ENCODE measurements around the gene TNFAIP8L2. TPM values are rescaled to one million over a fixed set of nuclear protein-coding genes. Genes with fewer than 3 reads are reported as not detected.

Gene TNFAIP8L2
- total RNA-seq, 1 donor from 2014 or later: 4.2 TPM

GRCh38 chr1:151159373-151159772 lies 2.9 kb downstream of the TNFAIP8L2 start:
- peak overlapping the region in 1 of 3 donors; percentile 45 for H3K9ac ChIP-seq (ENCODE audit: low read depth in 1 of 3, low read length in 3 of 3)
- no peaks in the 10 kb centered on the region for H3K27me3 ChIP-seq (ENCODE audit: control insufficient read depth in 3 of 3, insufficient read depth in 3 of 3, low read length in 3 of 3)
- H3K9me3 ChIP-seq (ENCODE audit: control insufficient read depth in 3 of 3, low read length in 3 of 3): no peaks in the 10 kb centered on the region
- no peak overlapping the region for H3K4me3 ChIP-seq (ENCODE audit: low read length in 3 of 3)
- peaks cover 26 to 43% (median 26%) of the 10 kb centered on the region in 3 donors for H3K36me3 ChIP-seq (ENCODE audit: control insufficient read depth in 3 of 3, insufficient read depth in 3 of 3, low read length in 3 of 3)
- H3K27ac ChIP-seq (ENCODE audit: low read depth, low read length): peak overlapping the region; percentile 5
- H3K4me1 ChIP-seq (ENCODE audit: control insufficient read depth in 3 of 3, insufficient read depth in 3 of 3, low read length in 3 of 3): peaks cover 12 to 35% (median 17%) of the 10 kb centered on the region in 3 donors

GRCh38 chr1:151164732-151165280 lies 8.4 kb downstream of the TNFAIP8L2 start:
- Histone ChIP-seq H3K4me1 (ENCODE audit: control insufficient read depth in 3 of 3, insufficient read depth in 3 of 3, low read length in 3 of 3) (peaks cover 38 to 49% (median 39%) of the 10 kb centered on the region in 3 donors), H3K36me3 (ENCODE audit: control insufficient read depth in 3 of 3, insufficient read depth in 3 of 3, low read length in 3 of 3) (peaks cover 22 to 35% (median 23%) of the 10 kb centered on the region in 3 donors), H3K27ac (ENCODE audit: low read depth, low read length) (peak overlapping the region; percentile 89), H3K4me3 (ENCODE audit: low read length in 3 of 3) (peak overlapping the region; percentile 83 to 99 (median 99)), H3K27me3 (ENCODE audit: control insufficient read depth in 3 of 3, insufficient read depth in 3 of 3, low read length in 3 of 3) (no peaks in the 10 kb centered on the region), H3K9ac (ENCODE audit: low read depth in 1 of 3, low read length in 3 of 3) (peak overlapping the region; percentile 83 to 97 (median 90)), H3K9me3 (ENCODE audit: control insufficient read depth in 3 of 3, low read length in 3 of 3) (no peaks in the 10 kb centered on the region)

- Histone ChIP-seq H3K9me3 (ENCODE audit: control insufficient read depth in 3 of 3, low read length in 3 of 3) (no peaks in the 10 kb centered on the region), H3K27me3 (ENCODE audit: control insufficient read depth in 3 of 3, insufficient read depth in 3 of 3, low read length in 3 of 3) (no peaks in the 10 kb centered on the region), H3K36me3 (ENCODE audit: control insufficient read depth in 3 of 3, insufficient read depth in 3 of 3, low read length in 3 of 3) (peaks cover 22 to 35% (median 23%) of the 10 kb centered on the region in 3 donors), H3K4me3 (ENCODE audit: low read length in 3 of 3) (peak overlapping the region; percentile 83 to 99 (median 99)), H3K4me1 (ENCODE audit: control insufficient read depth in 3 of 3, insufficient read depth in 3 of 3, low read length in 3 of 3) (peaks cover 42 to 54% (median 42%) of the 10 kb centered on the region in 3 donors), H3K9ac (ENCODE audit: low read depth in 1 of 3, low read length in 3 of 3) (peak overlapping the region; percentile 83 to 97 (median 90)), H3K27ac (ENCODE audit: low read depth, low read length) (peak overlapping the region; percentile 89)
Measured at GRCh38 chr1:151165281-151165737, 8.9 kb downstream of the TNFAIP8L2 start.

- Histone ChIP-seq H3K27me3 (ENCODE audit: control insufficient read depth in 3 of 3, insufficient read depth in 3 of 3, low read length in 3 of 3) (no peaks in the 10 kb centered on the region), H3K4me1 (ENCODE audit: control insufficient read depth in 3 of 3, insufficient read depth in 3 of 3, low read length in 3 of 3) (peaks cover 44 to 54% (median 44%) of the 10 kb centered on the region in 3 donors), H3K27ac (ENCODE audit: low read depth, low read length) (peak within 1 kb of the TSS; percentile 89), H3K4me3 (ENCODE audit: low read length in 3 of 3) (peak within 1 kb of the TSS; percentile 83 to 99 (median 99)), H3K36me3 (ENCODE audit: control insufficient read depth in 3 of 3, insufficient read depth in 3 of 3, low read length in 3 of 3) (peaks cover 16 to 34% (median 23%) of the 10 kb centered on the region in 3 donors), H3K9ac (ENCODE audit: low read depth in 1 of 3, low read length in 3 of 3) (peak within 1 kb of the TSS; percentile 90 to 97 (median 95)), H3K9me3 (ENCODE audit: control insufficient read depth in 3 of 3, low read length in 3 of 3) (no peaks in the 10 kb centered on the region)
Measured at GRCh38 chr1:151165738-151166504, 9.5 kb downstream of the TNFAIP8L2 start, which contains the start of the genes LYSMD1 and SCNM1. LYSMD1 (minus strand) TSS chr1:151165902; CDS start chr1:151165258, 644 bp downstream. SCNM1 (plus strand) TSS chr1:151166144; CDS start chr1:151166153, 9 bp downstream.

- H3K36me3 ChIP-seq (ENCODE audit: control insufficient read depth in 3 of 3, insufficient read depth in 3 of 3, low read length in 3 of 3): peaks cover 19 to 37% (median 26%) of the 10 kb centered on the region in 3 donors
- peak overlapping the region; percentile 79 for H3K27ac ChIP-seq (ENCODE audit: low read depth, low read length)
- H3K4me3 ChIP-seq (ENCODE audit: low read length in 3 of 3): peak overlapping the region; percentile 83 to 99 (median 99)
Measured at GRCh38 chr1:151166505-151166956, 10.1 kb downstream of the TNFAIP8L2 start.

GRCh38 chr1:151167116-151167515 lies 10.7 kb downstream of the TNFAIP8L2 start:
- no peaks in the 10 kb centered on the region for H3K9me3 ChIP-seq (ENCODE audit: control insufficient read depth in 3 of 3, low read length in 3 of 3)
- peaks cover 55 to 65% (median 56%) of the 10 kb centered on the region in 3 donors for H3K4me1 ChIP-seq (ENCODE audit: control insufficient read depth in 3 of 3, insufficient read depth in 3 of 3, low read length in 3 of 3)
- H3K4me3 ChIP-seq (ENCODE audit: low read length in 3 of 3): peak overlapping the region; percentile 83 to 99 (median 99)
- peaks cover 19 to 34% (median 26%) of the 10 kb centered on the region in 3 donors for H3K36me3 ChIP-seq (ENCODE audit: control insufficient read depth in 3 of 3, insufficient read depth in 3 of 3, low read length in 3 of 3)
- H3K27ac ChIP-seq (ENCODE audit: low read depth, low read length): peak overlapping the region; percentile 79
- no peaks in the 10 kb centered on the region for H3K27me3 ChIP-seq (ENCODE audit: control insufficient read depth in 3 of 3, insufficient read depth in 3 of 3, low read length in 3 of 3)
- H3K9ac ChIP-seq (ENCODE audit: low read depth in 1 of 3, low read length in 3 of 3): peak overlapping the region; percentile 82 to 97 (median 95)

More at GRCh38 chr1:151166505-151166956, 10.1 kb downstream of the TNFAIP8L2 start:
- H3K27me3 ChIP-seq (ENCODE audit: control insufficient read depth in 3 of 3, insufficient read depth in 3 of 3, low read length in 3 of 3): no peaks in the 10 kb centered on the region
- H3K9ac ChIP-seq (ENCODE audit: low read depth in 1 of 3, low read length in 3 of 3): peak overlapping the region; percentile 82 to 97 (median 95)
- H3K4me1 ChIP-seq (ENCODE audit: control insufficient read depth in 3 of 3, insufficient read depth in 3 of 3, low read length in 3 of 3): peaks cover 49 to 60% (median 50%) of the 10 kb centered on the region in 3 donors
- no peaks in the 10 kb centered on the region for H3K9me3 ChIP-seq (ENCODE audit: control insufficient read depth in 3 of 3, low read length in 3 of 3)

- peak overlapping the region; percentile 93 for H3K27ac ChIP-seq (ENCODE audit: low read depth, low read length)
- no peaks in the 10 kb centered on the region for H3K9me3 ChIP-seq (ENCODE audit: control insufficient read depth in 3 of 3, low read length in 3 of 3)
- no peaks in the 10 kb centered on the region for H3K27me3 ChIP-seq (ENCODE audit: control insufficient read depth in 3 of 3, insufficient read depth in 3 of 3, low read length in 3 of 3)
- H3K4me1 ChIP-seq (ENCODE audit: control insufficient read depth in 3 of 3, insufficient read depth in 3 of 3, low read length in 3 of 3): peaks cover 52 to 70% (median 58%) of the 10 kb centered on the region in 3 donors
- peak overlapping the region; percentile 44 to 67 (median 67) for H3K4me3 ChIP-seq (ENCODE audit: low read length in 3 of 3)
- peak overlapping the region; percentile 25 to 92 (median 69) for H3K9ac ChIP-seq (ENCODE audit: low read depth in 1 of 3, low read length in 3 of 3)
- H3K36me3 ChIP-seq (ENCODE audit: control insufficient read depth in 3 of 3, insufficient read depth in 3 of 3, low read length in 3 of 3): peaks cover 39 to 42% (median 40%) of the 10 kb centered on the region in 3 donors
Measured at GRCh38 chr1:151171190-151171589, 14.7 kb downstream of the TNFAIP8L2 start.

- Histone ChIP-seq H3K36me3 (ENCODE audit: control insufficient read depth in 3 of 3, insufficient read depth in 3 of 3, low read length in 3 of 3) (peaks cover 48 to 60% (median 48%) of the 10 kb centered on the region in 3 donors), H3K27ac (ENCODE audit: low read depth, low read length) (peak overlapping the region; percentile 90), H3K9ac (ENCODE audit: low read depth in 1 of 3, low read length in 3 of 3) (peak overlapping the region; percentile 80 to 92 (median 90)), H3K4me1 (ENCODE audit: control insufficient read depth in 3 of 3, insufficient read depth in 3 of 3, low read length in 3 of 3) (peaks cover 27 to 40% (median 36%) of the 10 kb centered on the region in 3 donors), H3K9me3 (ENCODE audit: control insufficient read depth in 3 of 3, low read length in 3 of 3) (no peaks in the 10 kb centered on the region), H3K27me3 (ENCODE audit: control insufficient read depth in 3 of 3, insufficient read depth in 3 of 3, low read length in 3 of 3) (no peaks in the 10 kb centered on the region), H3K4me3 (ENCODE audit: low read length in 3 of 3) (peak overlapping the region; percentile 68 to 90 (median 90))
Measured at GRCh38 chr1:151175041-151175741, 18.7 kb downstream of the TNFAIP8L2 start.

- Histone ChIP-seq H3K9ac (ENCODE audit: low read depth in 1 of 3, low read length in 3 of 3) (peak within 1 kb of the TSS; percentile 80 to 92 (median 90)), H3K36me3 (ENCODE audit: control insufficient read depth in 3 of 3, insufficient read depth in 3 of 3, low read length in 3 of 3) (peaks cover 46 to 60% (median 54%) of the 10 kb centered on the region in 3 donors), H3K27ac (ENCODE audit: low read depth, low read length) (peak within 1 kb of the TSS; percentile 90), H3K27me3 (ENCODE audit: control insufficient read depth in 3 of 3, insufficient read depth in 3 of 3, low read length in 3 of 3) (no peaks in the 10 kb centered on the region), H3K4me3 (ENCODE audit: low read length in 3 of 3) (peak within 1 kb of the TSS; percentile 68 to 90 (median 90)), H3K4me1 (ENCODE audit: control insufficient read depth in 3 of 3, insufficient read depth in 3 of 3, low read length in 3 of 3) (peaks cover 21 to 34% (median 29%) of the 10 kb centered on the region in 3 donors), H3K9me3 (ENCODE audit: control insufficient read depth in 3 of 3, low read length in 3 of 3) (no peaks in the 10 kb centered on the region)
Measured at GRCh38 chr1:151175863-151176262, 19.4 kb downstream of the TNFAIP8L2 start, which contains the start of gene TMOD4. TMOD4 (minus strand) TSS chr1:151175981; CDS start chr1:151174875, 1,106 bp downstream.
